WTC11 (cell line): ENCODE measurements around the gene SLC19A2.

Experiments
- ATF3 ChIP-seq: sonication (generic); formaldehyde crosslinking; conservative IDR thresholded peaks from 2 replicates; pipeline ENCODE4 v1.8.1; 2022; ENCODE audit warnings: mild to moderate bottlenecking, missing genetic modification reagents
- CBFB ChIP-seq: sonication (generic); formaldehyde crosslinking; IDR thresholded peaks from 2 replicates; pipeline ENCODE4 v1.8.1; 2022; ENCODE audit warnings: mild to moderate bottlenecking, low read depth, missing genetic modification reagents
- CREB1 ChIP-seq: sonication (generic); formaldehyde crosslinking; IDR thresholded peaks from 2 replicates; pipeline ENCODE4 v1.8.0; 2023; ENCODE audit warnings: mild to moderate bottlenecking, missing genetic modification reagents
- CTCF ChIP-seq: fragments of 200-600 bp; IDR thresholded peaks from 2 replicates; pipeline ENCODE4 v1.8.0; 2022; ENCODE audit warnings: antibody characterized with exemption
- E2F1 ChIP-seq: sonication (generic); formaldehyde crosslinking; IDR thresholded peaks from 2 replicates; pipeline ENCODE4 v1.8.0; 2022; ENCODE audit warnings: mild to moderate bottlenecking, missing genetic modification reagents
- ESRRA ChIP-seq: sonication (generic); formaldehyde crosslinking; IDR thresholded peaks from 2 replicates; pipeline ENCODE4 v1.8.1; 2022; ENCODE audit warnings: mild to moderate bottlenecking, missing genetic modification reagents, borderline replicate concordance
- JAZF1 ChIP-seq: fragments of 250-450 bp; sonication (Bioruptor Pico); IDR thresholded peaks from 2 replicates; pipeline ENCODE4 v1.9.0; 2021; ENCODE audit warnings: moderate library complexity, mild to moderate bottlenecking, inconsistent platforms
- MYBL2 ChIP-seq: sonication (generic); formaldehyde crosslinking; IDR thresholded peaks from 2 replicates; pipeline ENCODE4 v1.8.1; 2023; ENCODE audit warnings: mild to moderate bottlenecking, moderate library complexity, missing genetic modification reagents
- PRRX2 ChIP-seq: fragments of 250-450 bp; sonication (Bioruptor Pico); IDR thresholded peaks from 2 replicates; pipeline ENCODE4 v1.8.0; 2021; ENCODE audit warnings: mild to moderate bottlenecking
- SMAD3 ChIP-seq: sonication (generic); formaldehyde crosslinking; IDR thresholded peaks from 2 replicates; pipeline ENCODE4 v1.8.0; 2022; ENCODE audit warnings: missing genetic modification reagents, mild to moderate bottlenecking, borderline replicate concordance
- STAT6 ChIP-seq: sonication (generic); formaldehyde crosslinking; conservative IDR thresholded peaks from 2 replicates; pipeline ENCODE4 v1.8.1; 2023; ENCODE audit warnings: mild to moderate bottlenecking, low read depth, missing genetic modification reagents, moderate library complexity
- TCF7 ChIP-seq: sonication (generic); formaldehyde crosslinking; IDR thresholded peaks from 2 replicates; pipeline ENCODE4 v1.8.0; 2022; ENCODE audit warnings: mild to moderate bottlenecking, low read depth, missing genetic modification reagents, moderate library complexity
- ZNF121 ChIP-seq: sonication (generic); formaldehyde crosslinking; IDR thresholded peaks from 2 replicates; pipeline ENCODE4 v1.8.0; 2023; ENCODE audit warnings: missing genetic modification reagents

GRCh38 chr1:169493251-169493650 is 7.5 kb upstream of the SLC19A2 start:
- TF ChIP-seq CREB1 (CRISPR knock-in tag) (no peak), ESRRA (CRISPR knock-in tag) (no peak), CTCF (no peak), STAT6 (CRISPR knock-in tag) (no peak), TCF7 (CRISPR knock-in tag) (no peak), ATF3 (CRISPR knock-in tag) (no peak), JAZF1 (CRISPR knock-in tag) (no peak), SMAD3 (CRISPR knock-in tag) (no peak), CBFB (no peak), MYBL2 (CRISPR knock-in tag) (no peak), PRRX2 (CRISPR knock-in tag) (no peak), E2F1 (CRISPR knock-in tag) (no peak), ZNF121 (no peak)
